K562 (cell line): ENCODE data around the gene CCDC187. TPM values are rescaled to one million over a fixed set of nuclear protein-coding genes. Genes with fewer than 3 reads are reported as not detected.

Experiments used
- ATAC-seq: fragments of 200-7000 bp; cut with Tn5 transposase; 3 replicates; pipeline ENCODE4 v1.9.1; 2020; ENCODE audit warnings: moderate library complexity
- BruUV-seq: library from RNA; stranded (reverse); fragments of 400-500 nt; replicated peaks from 2 replicates; lab custom pipeline; 2021; lab: Mats Ljungman, UMichigan
- CTCF ChIA-PET: fragments of 300-600 bp; formaldehyde crosslinking; extraction: SDS; loops from one replicate; lab custom pipeline; 2021; ENCODE audit warnings: low intra/inter-chr PET ratio; lab: Yijun Ruan, JAX
- POLR2A ChIA-PET: fragments of 300-600, 350-650 bp; sonication (Branson Sonifier 250); formaldehyde crosslinking; extraction: SDS; loops from one replicate; lab custom pipeline; 2021; ENCODE audit warnings: antibody characterized with exemption, inconsistent platforms; lab: Yijun Ruan, JAX
- DNase-seq, 4 experiments: peaks; one replicate each; pipeline versions ENCODE4 v3.0.0 to v3.0.0-alpha.2; 2011 to 2018; ENCODE audit warnings: low spot score in 3 of 4, mixed read lengths in 3 of 4; ENCODE audit errors: extremely low read depth in 1 of 4
- FAIRE-seq: peaks from 2 replicates; lab custom pipeline; 2011; peaks lifted over from hg19 to GRCh38; lab: Jason Lieb, UNC
- H2AFZ ChIP-seq: 2 replicates; pipeline ENCODE4 v1.6.0; 2011; ENCODE audit warnings: low read depth, low read length, control low read depth, inconsistent platforms
- H3K27ac ChIP-seq: fragments of 200-600 bp; 3 replicates; pipeline ENCODE4 v1.8.0; 2011; ENCODE audit warnings: low read depth, mild to moderate bottlenecking, control low read depth, inconsistent platforms, low read length, moderate library complexity, mixed read lengths; ENCODE audit errors: extremely low read depth
- H3K27me3 ChIP-seq, 2 experiments: fragments of 300-600 bp in 1 of 2; 2 replicates in 1 of 2; 3 replicates in 1 of 2; pipeline versions ENCODE4 v1.6.0 to v1.8.0; 2011; ENCODE audit warnings: inconsistent platforms in 2 of 2, low read length in 2 of 2, mild to moderate bottlenecking in 1 of 2, mixed read lengths in 1 of 2, moderate library complexity in 1 of 2; ENCODE audit not compliant: control insufficient read depth in 2 of 2, insufficient read depth in 2 of 2
- H3K36me3 ChIP-seq: fragments of 300-600 bp; 3 replicates; pipeline ENCODE4 v1.8.0; 2011; ENCODE audit warnings: mild to moderate bottlenecking, low read length, inconsistent platforms; ENCODE audit not compliant: control insufficient read depth, insufficient read depth
- H3K4me1 ChIP-seq, 2 experiments: fragments of 200-600 bp in 1 of 2; replicated peaks in 1 of 2; 2 replicates in 1 of 2; 3 replicates in 1 of 2; pipeline versions ENCODE4 v1.5.1 to v1.8.0; 2011; ENCODE audit warnings: inconsistent platforms in 2 of 2, low read length in 2 of 2, mild to moderate bottlenecking in 1 of 2, mixed read lengths in 1 of 2, moderate library complexity in 1 of 2; ENCODE audit not compliant: control insufficient read depth in 2 of 2, insufficient read depth in 2 of 2
- H3K4me2 ChIP-seq: 2 replicates; pipeline ENCODE4 v1.6.1; 2011; ENCODE audit warnings: low read length, control low read depth, inconsistent platforms, mixed read lengths; ENCODE audit not compliant: insufficient read depth
- H3K4me3 ChIP-seq: fragments of 200-600 bp; sonication (generic), shearing (Covaris generic); 2 replicates; pipeline ENCODE4 v1.5.1; 2016; ENCODE audit warnings: control low read depth, inconsistent platforms
- H3K79me2 ChIP-seq: fragments of 200-600 bp; 3 replicates; pipeline ENCODE4 v1.8.0; 2011; ENCODE audit warnings: low read length, inconsistent platforms; ENCODE audit not compliant: control insufficient read depth, insufficient read depth
- H3K9ac ChIP-seq, 2 experiments: 2 replicates each; pipeline versions ENCODE4 v1.6.0 to v1.6.1; 2011; ENCODE audit warnings: low read depth in 2 of 2, low read length in 2 of 2, control low read depth in 1 of 2, inconsistent platforms in 1 of 2, mild to moderate bottlenecking in 1 of 2, mixed read lengths in 1 of 2; ENCODE audit not compliant: insufficient read depth in 1 of 2
- H3K9me1 ChIP-seq: one replicate; pipeline ENCODE4 v1.6.0; 2011; ENCODE audit warnings: inconsistent platforms, mild to moderate bottlenecking, low read length, moderate library complexity; ENCODE audit not compliant: control insufficient read depth, insufficient read depth
- H3K9me3 ChIP-seq: replicated peaks from 2 replicates; pipeline ENCODE4 v1.5.1; 2011; ENCODE audit warnings: low read depth, low read length, inconsistent platforms; ENCODE audit not compliant: control insufficient read depth, insufficient read depth
- H4K20me1 ChIP-seq: replicated peaks from 2 replicates; pipeline ENCODE4 v1.6.1; 2011; ENCODE audit warnings: low read length, inconsistent platforms, mixed read lengths; ENCODE audit not compliant: control insufficient read depth, insufficient read depth
- DDX20 ChIP-seq: fragments of 450-650 bp; IDR thresholded peaks from 2 replicates; pipeline ENCODE4 v1.6.1; 2016; ENCODE audit warnings: missing genetic modification characterization, low read depth, mild to moderate bottlenecking, missing compliant biosample characterization, moderate library complexity
- GTF2A2 ChIP-seq: IDR thresholded peaks from 2 replicates; pipeline ENCODE4 v1.6.1; 2016; ENCODE audit warnings: mild to moderate bottlenecking, missing genetic modification characterization, missing compliant biosample characterization
- MCM7 ChIP-seq, 2 experiments: fragments of 450-650 bp; IDR thresholded peaks; 2 replicates each; pipeline ENCODE4 v1.6.1; 2016 to 2018
- NFIX ChIP-seq: fragments of 250-450 bp; sonication (Bioruptor Pico); IDR thresholded peaks from 2 replicates; pipeline ENCODE4 v1.4.0; 2020; ENCODE audit warnings: low read depth, mild to moderate bottlenecking, moderate library complexity
- ZNF263 ChIP-seq: sonication (generic); formaldehyde crosslinking; IDR thresholded peaks from 2 replicates; pipeline ENCODE4 v1.8.0; 2022; ENCODE audit warnings: mild to moderate bottlenecking, missing genetic modification reagents, borderline replicate concordance
- WGBS: fragments of 100-300 bp; shearing (Covaris generic); methylation state at CpG from one replicate; pipeline ENCODE4 v1.1.6; 2016; ENCODE audit warnings: low coverage, mixed read lengths; ENCODE audit not compliant: insufficient coverage; ENCODE audit errors: missing lambda C conversion rate; 5-methylcytosine and 5-hydroxymethylcytosine counted together
- in situ Hi-C: fragments of 300-500 bp; cut with MboI; formaldehyde crosslinking; loops from 4 replicates; pipeline ENCODE4 v1.15.0; 2018; ENCODE audit warnings: inconsistent platforms, mixed read lengths
- intact Hi-C: fragments of 100-400 bp; cut with micrococcal nuclease; formaldehyde crosslinking; loops from 2 replicates; pipeline ENCODE4 v1.14.2; 2022
- polyA plus RNA-seq, 8 experiments: library from polyadenylated mRNA; depleted of rRNA in 4 of 8; stranded (reverse) in 5 of 8; unstranded in 3 of 8; fragments of >200 nt; fragmentation: Nextera tagmentation in 2 of 8; fragmentation: Illumina TruSeq in 1 of 8; extraction: Ambion mirVana in 2 of 8; extraction: Trizol in 1 of 8; gene quantifications; 2 replicates each; pipeline versions ENCODE4 v1.2.1 to v1.2.3, GENCODE V29; 2011 to 2014; ENCODE audit warnings: inconsistent platforms in 1 of 8, missing spikeins in 1 of 8
- total RNA-seq, 7 experiments: library from RNA; depleted of rRNA in 6 of 7; stranded (reverse); fragments of >200 nt in 6 of 7; fragmentation: Illumina TruSeq in 2 of 7; extraction: Trizol in 2 of 7; gene quantifications; 2 replicates each; pipeline versions ENCODE4 v1.2.1 to v1.2.3, GENCODE V29; 2011 to 2021; ENCODE audit warnings: low replicate concordance in 1 of 7
- TF ChIP-seq, protein P1 (sequence below): fragments of 450-650 bp; IDR thresholded peaks from 2 replicates; pipeline ENCODE4 v1.6.1; 2017; ENCODE audit warnings: mild to moderate bottlenecking, moderate library complexity

The CCDC187 gene
- total and polyA plus RNA-seq, 9 of the 15 experiments (the other 6 are each of a cell fraction or from before 2014, with no cell fraction given) = not detected

- DNase-seq = no peak
- POLR2A ChIA-PET = no interaction called here
- in situ Hi-C loops = loop anchor here (10.0 kb wide), 1 partner anchor 479 kb away; no protein-coding TSS in a partner anchor
Observed at GRCh38 chr9:136273921-136274785, 29.7 kb downstream of the CCDC187 start.

More at GRCh38 chr9:136273921-136274785, 29.7 kb downstream of the CCDC187 start:
- CTCF ChIA-PET = no interaction called here
- Histone ChIP-seq H3K9ac (peak overlapping the region in 1 of 2 experiments; percentile 52; a peak in 2 of 4 replicates), H3K79me2 (no peaks in the 10 kb centered on the region), H3K36me3 (no peaks in the 10 kb centered on the region), H4K20me1 (peaks cover 13% of the 10 kb centered on the region; the same call in 1 of the 2 replicates), H3K27ac (no peak overlapping the region), H2AFZ (no peak overlapping the region), H3K9me1 (no peaks in the 10 kb centered on the region), H3K4me3 (no peak overlapping the region), H3K4me1 (peaks cover 0 to 27% of the 10 kb centered on the region in 2 experiments; a peak in 2 of 5 replicates), H3K27me3 (peaks cover 45 to 57% of the 10 kb centered on the region in 2 experiments), H3K4me2 (no peak overlapping the region), H3K9me3 (no peaks in the 10 kb centered on the region)
- TF ChIP-seq DDX20 (tag) = no peak
- TF ChIP-seq ZNF263 = no peak
- no peak for TF ChIP-seq GTF2A2 (tag)
- TF ChIP-seq, protein P1, sequence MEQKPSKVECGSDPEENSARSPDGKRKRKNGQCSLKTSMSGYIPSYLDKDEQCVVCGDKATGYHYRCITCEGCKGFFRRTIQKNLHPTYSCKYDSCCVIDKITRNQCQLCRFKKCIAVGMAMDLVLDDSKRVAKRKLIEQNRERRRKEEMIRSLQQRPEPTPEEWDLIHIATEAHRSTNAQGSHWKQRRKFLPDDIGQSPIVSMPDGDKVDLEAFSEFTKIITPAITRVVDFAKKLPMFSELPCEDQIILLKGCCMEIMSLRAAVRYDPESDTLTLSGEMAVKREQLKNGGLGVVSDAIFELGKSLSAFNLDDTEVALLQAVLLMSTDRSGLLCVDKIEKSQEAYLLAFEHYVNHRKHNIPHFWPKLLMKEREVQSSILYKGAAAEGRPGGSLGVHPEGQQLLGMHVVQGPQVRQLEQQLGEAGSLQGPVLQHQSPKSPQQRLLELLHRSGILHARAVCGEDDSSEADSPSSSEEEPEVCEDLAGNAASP = no peak
- no peak for TF ChIP-seq NFIX
- TF ChIP-seq MCM7 (IDR thresholded peaks at IDR 0.05) = no peak
- ATAC-seq (no peak), FAIRE-seq (no peak)
- intact Hi-C loops = no loop called here
- BruUV-seq = no TSS peak
- WGBS = 7% methylated on average over 28 of the region's 28 CpGs
